Mesendoderm (in vitro differentiated cells): ENCODE measurements around the gene ST8SIA6.

ENCODE experiments used
- DNase-seq: peaks from one replicate; pipeline ENCODE4 v3.0.0; 2013
- H2AK5ac ChIP-seq: 2 replicates; pipeline ENCODE4 v1.6.1; 2013; ENCODE audit warnings: low read length, inconsistent platforms
- H2BK120ac ChIP-seq: 2 replicates; pipeline ENCODE4 v1.6.1; 2013; ENCODE audit warnings: low read depth, mild to moderate bottlenecking, low read length, moderate library complexity, mixed read lengths
- H2BK15ac ChIP-seq: replicated peaks from 2 replicates; pipeline ENCODE4 v1.6.1; 2013; ENCODE audit warnings: low read depth, mild to moderate bottlenecking, moderate library complexity
- H2BK5ac ChIP-seq: 2 replicates; pipeline ENCODE4 v1.6.1; 2013; ENCODE audit warnings: low read length, inconsistent platforms
- H3K18ac ChIP-seq: 2 replicates; pipeline ENCODE4 v1.6.1; 2013; ENCODE audit warnings: mild to moderate bottlenecking, low read length, mixed read lengths
- H3K23ac ChIP-seq: one replicate; pipeline ENCODE4 v1.6.1; 2013; ENCODE audit warnings: low read length
- H3K27ac ChIP-seq: 2 replicates; pipeline ENCODE4 v1.5.1; 2013; ENCODE audit warnings: low read depth, mild to moderate bottlenecking, inconsistent platforms, low read length, moderate library complexity
- H3K27me3 ChIP-seq: 2 replicates; pipeline ENCODE4 v1.6.1; 2013; ENCODE audit warnings: low read length, control low read depth, mild to moderate bottlenecking, inconsistent platforms; ENCODE audit not compliant: insufficient read depth, poor library complexity
- H3K36me3 ChIP-seq: 2 replicates; pipeline ENCODE4 v1.6.1; 2013; ENCODE audit warnings: low read length, inconsistent platforms; ENCODE audit not compliant: control insufficient read depth, insufficient read depth
- H3K4ac ChIP-seq: one replicate; pipeline ENCODE4 v1.6.1; 2013; ENCODE audit warnings: low read depth, mild to moderate bottlenecking, low read length, moderate library complexity
- H3K4me1 ChIP-seq: 2 replicates; pipeline ENCODE4 v1.6.1; 2013; ENCODE audit warnings: low read depth, low read length, inconsistent platforms; ENCODE audit not compliant: control insufficient read depth
- H3K4me2 ChIP-seq: 2 replicates; pipeline ENCODE4 v1.6.1; 2013; ENCODE audit warnings: low read length
- H3K4me3 ChIP-seq: 2 replicates; pipeline ENCODE4 v1.5.1; 2013; ENCODE audit warnings: mild to moderate bottlenecking, low read length
- H3K56ac ChIP-seq: one replicate; pipeline ENCODE4 v1.6.1; 2013; ENCODE audit warnings: low read length
- H3K79me1 ChIP-seq: 2 replicates; pipeline ENCODE4 v1.6.1; 2013; ENCODE audit warnings: low read length, inconsistent platforms
- H3K79me2 ChIP-seq: 2 replicates; pipeline ENCODE4 v1.6.1; 2013; ENCODE audit warnings: mild to moderate bottlenecking, low read length; ENCODE audit not compliant: control insufficient read depth, insufficient read depth
- H3K9ac ChIP-seq: 2 replicates; pipeline ENCODE4 v1.6.1; 2013; ENCODE audit warnings: low read length, inconsistent platforms
- H4K5ac ChIP-seq: one replicate; pipeline ENCODE4 v1.6.1; 2013; ENCODE audit warnings: low read length
- H4K8ac ChIP-seq: one replicate; pipeline ENCODE4 v1.6.1; 2013; ENCODE audit warnings: low read depth, mild to moderate bottlenecking, control low read depth, low read length, moderate library complexity
- WGBS: extraction: QIAGEN DNeasy Blood & Tissue Kit; methylation state at CpG from one replicate; pipeline ENCODE4 v1.1.7; 2013; ENCODE audit warnings: low lambda C conversion rate, missing lambda C conversion rate; ENCODE audit not compliant: insufficient coverage; ENCODE audit errors: extremely low coverage; 5-methylcytosine and 5-hydroxymethylcytosine counted together

Gene ST8SIA6

GRCh38 chr10:17414484-17414883 is 39.9 kb downstream of the ST8SIA6 start:
- Histone ChIP-seq H3K36me3 (no peaks in the 10 kb centered on the region), H3K79me2 (no peaks in the 10 kb centered on the region), H2BK15ac (no peak overlapping the region), H3K18ac (peak overlapping the region; percentile 57), H2BK5ac (no peak overlapping the region), H3K23ac (no peak overlapping the region), H3K56ac (no peak overlapping the region), H3K9ac (no peak overlapping the region), H4K5ac (no peak overlapping the region), H3K4ac (no peak overlapping the region), H2BK120ac (no peak overlapping the region), H3K4me1 (peaks cover 4% of the 10 kb centered on the region), H3K4me2 (no peak overlapping the region), H3K27me3 (no peaks in the 10 kb centered on the region), H2AK5ac (no peak overlapping the region), H4K8ac (no peak overlapping the region), H3K4me3 (no peak overlapping the region), H3K79me1 (no peaks in the 10 kb centered on the region), H3K27ac (no peak overlapping the region)
- no peak for DNase-seq
- no CpG with 5 or more reads among the region's 1 CpG for WGBS

GRCh38 chr10:17413876-17414275 is 40.5 kb downstream of the ST8SIA6 start:
- no peak overlapping the region for H3K4ac ChIP-seq
- no peak overlapping the region for H3K56ac ChIP-seq
- no peak overlapping the region for H3K18ac ChIP-seq
- H4K8ac ChIP-seq: no peak overlapping the region
- no peak overlapping the region for H3K4me2 ChIP-seq
- no peaks in the 10 kb centered on the region for H3K79me1 ChIP-seq
- no peaks in the 10 kb centered on the region for H3K36me3 ChIP-seq
- no peak overlapping the region for H2BK15ac ChIP-seq
- H3K27ac ChIP-seq: no peak overlapping the region
- peaks cover 4% of the 10 kb centered on the region for H3K4me1 ChIP-seq
- H3K27me3 ChIP-seq: no peaks in the 10 kb centered on the region
- no peak overlapping the region for H4K5ac ChIP-seq
- no peak overlapping the region for H2BK5ac ChIP-seq
- no peak overlapping the region for H3K9ac ChIP-seq
- H2AK5ac ChIP-seq: no peak overlapping the region
- H2BK120ac ChIP-seq: no peak overlapping the region
- no peaks in the 10 kb centered on the region for H3K79me2 ChIP-seq
- 100% methylated on average over 2 of the region's 2 CpGs for WGBS
- peak; percentile 22 for DNase-seq
- no peak overlapping the region for H3K4me3 ChIP-seq
- no peak overlapping the region for H3K23ac ChIP-seq

GRCh38 chr10:17412323-17412722 is 42.1 kb downstream of the ST8SIA6 start:
- H3K18ac ChIP-seq: no peak overlapping the region
- H3K79me2 ChIP-seq: no peaks in the 10 kb centered on the region
- WGBS: no CpG with 5 or more reads among the region's 2 CpGs
- no peak overlapping the region for H2BK120ac ChIP-seq
- no peaks in the 10 kb centered on the region for H3K36me3 ChIP-seq
- no peak overlapping the region for H2AK5ac ChIP-seq
- no peak overlapping the region for H4K5ac ChIP-seq
- H4K8ac ChIP-seq: no peak overlapping the region
- no peak overlapping the region for H3K4ac ChIP-seq
- peaks cover 3% of the 10 kb centered on the region for H3K4me1 ChIP-seq
- H2BK15ac ChIP-seq: no peak overlapping the region
- H3K27ac ChIP-seq: no peak overlapping the region
- no peaks in the 10 kb centered on the region for H3K27me3 ChIP-seq
- no peak overlapping the region for H3K4me2 ChIP-seq
- H3K9ac ChIP-seq: no peak overlapping the region
- H2BK5ac ChIP-seq: no peak overlapping the region
- DNase-seq: peak; percentile 67
- H3K56ac ChIP-seq: no peak overlapping the region
- H3K79me1 ChIP-seq: no peaks in the 10 kb centered on the region
- no peak overlapping the region for H3K4me3 ChIP-seq
- H3K23ac ChIP-seq: no peak overlapping the region

- H3K4ac ChIP-seq: no peak overlapping the region
- H3K18ac ChIP-seq: no peak overlapping the region
- H3K27ac ChIP-seq: no peak overlapping the region
- H3K9ac ChIP-seq: no peak overlapping the region
- no peak overlapping the region for H3K23ac ChIP-seq
- H2BK120ac ChIP-seq: no peak overlapping the region
- no peak for DNase-seq
- no peaks in the 10 kb centered on the region for H3K79me1 ChIP-seq
- no peak overlapping the region for H4K8ac ChIP-seq
- H2BK5ac ChIP-seq: no peak overlapping the region
- H4K5ac ChIP-seq: no peak overlapping the region
- no peak overlapping the region for H3K4me2 ChIP-seq
- WGBS: no CpG with 5 or more reads among the region's 5 CpGs
- no peak overlapping the region for H2AK5ac ChIP-seq
- H3K56ac ChIP-seq: no peak overlapping the region
- no peaks in the 10 kb centered on the region for H3K36me3 ChIP-seq
- no peak overlapping the region for H3K4me3 ChIP-seq
- no peaks in the 10 kb centered on the region for H3K79me2 ChIP-seq
- no peaks in the 10 kb centered on the region for H3K27me3 ChIP-seq
- peaks cover 4% of the 10 kb centered on the region for H3K4me1 ChIP-seq
- H2BK15ac ChIP-seq: no peak overlapping the region
These were observed 43.5 kb downstream of the ST8SIA6 start for GRCh38 chr10:17410907-17411306.

GRCh38 chr10:17409170-17409733 is 45.1 kb downstream of the ST8SIA6 start:
- Histone ChIP-seq H3K79me2 (no peaks in the 10 kb centered on the region), H4K8ac (no peak overlapping the region), H3K27ac (no peak overlapping the region), H2BK15ac (no peak overlapping the region), H3K9ac (no peak overlapping the region), H2BK5ac (no peak overlapping the region), H2AK5ac (no peak overlapping the region), H3K23ac (no peak overlapping the region), H3K4me1 (peaks cover 6% of the 10 kb centered on the region), H3K27me3 (no peaks in the 10 kb centered on the region), H3K56ac (no peak overlapping the region), H3K4ac (no peak overlapping the region), H4K5ac (no peak overlapping the region), H3K4me2 (no peak overlapping the region), H2BK120ac (no peak overlapping the region), H3K18ac (peak overlapping the region; percentile 47), H3K79me1 (no peaks in the 10 kb centered on the region), H3K4me3 (no peak overlapping the region), H3K36me3 (no peaks in the 10 kb centered on the region)
- DNase-seq: peak; percentile 37
- WGBS: no CpG with 5 or more reads among the region's 5 CpGs

GRCh38 chr10:17407047-17407446 is 47.3 kb downstream of the ST8SIA6 start:
- Histone ChIP-seq H3K79me2 (no peaks in the 10 kb centered on the region), H4K5ac (no peak overlapping the region), H2BK120ac (no peak overlapping the region), H3K27me3 (no peaks in the 10 kb centered on the region), H3K18ac (no peak overlapping the region), H3K9ac (no peak overlapping the region), H3K27ac (no peak overlapping the region), H3K4me2 (no peak overlapping the region), H2BK5ac (no peak overlapping the region), H3K4ac (peak overlapping the region; percentile 65), H3K4me3 (no peak overlapping the region), H2BK15ac (no peak overlapping the region), H3K56ac (peak overlapping the region; percentile 42), H3K4me1 (peaks cover 6% of the 10 kb centered on the region), H3K36me3 (no peaks in the 10 kb centered on the region), H2AK5ac (peak overlapping the region; percentile 80), H4K8ac (no peak overlapping the region), H3K79me1 (no peaks in the 10 kb centered on the region), H3K23ac (no peak overlapping the region)
- DNase-seq: no peak
- no CpG with 5 or more reads among the region's 5 CpGs for WGBS
